K562 (cell line): ENCODE measurements around the gene CCL5. TPM values are rescaled to one million over a fixed set of nuclear protein-coding genes. Genes with fewer than 3 reads are reported as not detected.

Source experiments
- CCNT2 ChIP-seq: IDR thresholded peaks from 2 replicates; pipeline ENCODE4 v1.6.1; 2011; ENCODE audit warnings: borderline replicate concordance, low read depth, mild to moderate bottlenecking, moderate library complexity, mixed read lengths, low read length; ENCODE audit not compliant: insufficient read length; ENCODE audit errors: extremely low read depth
- CTCFL ChIP-seq: IDR thresholded peaks from 2 replicates; pipeline ENCODE4 v1.6.1; 2011; ENCODE audit warnings: borderline replicate concordance, low read depth, mild to moderate bottlenecking, moderate library complexity, low read length; ENCODE audit not compliant: insufficient read depth, poor library complexity, severe bottlenecking
- DDX20 ChIP-seq: fragments of 450-650 bp; IDR thresholded peaks from 2 replicates; pipeline ENCODE4 v1.6.1; 2016; ENCODE audit warnings: missing genetic modification characterization, low read depth, mild to moderate bottlenecking, missing compliant biosample characterization, moderate library complexity
- L3MBTL2 ChIP-seq: fragments of 450-650 bp; IDR thresholded peaks from 2 replicates; pipeline ENCODE4 v1.6.1; 2016; ENCODE audit warnings: mild to moderate bottlenecking, moderate library complexity
- MYNN ChIP-seq, 2 experiments: sonication (generic); formaldehyde crosslinking in 1 of 2; IDR thresholded peaks; 2 replicates each; pipeline versions ENCODE4 v1.5.0 to v1.6.1; 2016 to 2020; ENCODE audit warnings: antibody characterized with exemption in 1 of 2, missing genetic modification reagents in 1 of 2
- POLR3G ChIP-seq: IDR thresholded peaks from 2 replicates; pipeline ENCODE4 v1.6.1; 2011; ENCODE audit not compliant: insufficient read length, insufficient replicate concordance; ENCODE audit errors: extremely low read depth
- RBM15 ChIP-seq: fragments of 200-400 bp; formaldehyde crosslinking; IDR thresholded peaks from 2 replicates; pipeline ENCODE4 v1.6.1; 2018; ENCODE audit warnings: mild to moderate bottlenecking, low read length, moderate library complexity; ENCODE audit not compliant: insufficient read depth
- U2AF1 ChIP-seq: fragments of 200-400 bp; formaldehyde crosslinking; optimal IDR thresholded peaks from 2 replicates; pipeline ENCODE3; 2017; ENCODE audit warnings: mild to moderate bottlenecking, low read depth, low read length, moderate library complexity
- XRCC4 ChIP-seq: IDR thresholded peaks from one replicate; pipeline ENCODE4 v1.6.1; 2011; ENCODE audit not compliant: insufficient read depth, insufficient read length; ENCODE audit errors: extremely low read depth
- ZNF184 ChIP-seq: sonication (generic); formaldehyde crosslinking; IDR thresholded peaks from 2 replicates; pipeline ENCODE4 v1.5.0; 2020; ENCODE audit warnings: missing genetic modification reagents
- ZNF695 ChIP-seq: fragments of 450-650 bp; formaldehyde crosslinking; IDR thresholded peaks from 2 replicates; pipeline ENCODE4 v1.4.0; 2020; ENCODE audit warnings: mild to moderate bottlenecking, moderate library complexity
- ZNF830 ChIP-seq: fragments of 250-450 bp; sonication (Bioruptor Pico); IDR thresholded peaks from 2 replicates; pipeline ENCODE4 v1.5.0; 2021; ENCODE audit warnings: mild to moderate bottlenecking
- polyA plus RNA-seq, 8 experiments: library from polyadenylated mRNA; depleted of rRNA in 4 of 8; stranded (reverse) in 5 of 8; unstranded in 3 of 8; fragments of >200 nt; fragmentation: Nextera tagmentation in 2 of 8; fragmentation: Illumina TruSeq in 1 of 8; extraction: Ambion mirVana in 2 of 8; extraction: Trizol in 1 of 8; gene quantifications; 2 replicates each; pipeline versions ENCODE4 v1.2.1 to v1.2.3, GENCODE V29; 2011 to 2014; ENCODE audit warnings: inconsistent platforms in 1 of 8, missing spikeins in 1 of 8
- total RNA-seq, 7 experiments: library from RNA; depleted of rRNA in 6 of 7; stranded (reverse); fragments of >200 nt in 6 of 7; fragmentation: Illumina TruSeq in 2 of 7; extraction: Trizol in 2 of 7; gene quantifications; 2 replicates each; pipeline versions ENCODE4 v1.2.1 to v1.2.3, GENCODE V29; 2011 to 2021; ENCODE audit warnings: low replicate concordance in 1 of 7
- TF ChIP-seq, protein P1 (sequence below): fragments of 450-650 bp; formaldehyde crosslinking; IDR thresholded peaks from 2 replicates; pipeline ENCODE4 v1.4.0; 2020; ENCODE audit warnings: mild to moderate bottlenecking, moderate library complexity
- TF ChIP-seq, protein P2 (sequence below), 3 experiments: IDR thresholded peaks in 2 of 3; conservative IDR thresholded peaks in 1 of 3; 2 replicates each; pipeline ENCODE4 v1.5.1; 2011 to 2012; ENCODE audit warnings: low read length in 3 of 3, mild to moderate bottlenecking in 3 of 3, control low read depth in 2 of 3, improper control_type of control experiment in 1 of 3, inconsistent platforms in 1 of 3, low read depth in 1 of 3, mixed read lengths in 1 of 3, moderate library complexity in 1 of 3; ENCODE audit not compliant: insufficient read depth in 2 of 3
- TF ChIP-seq, protein P3 (sequence below): fragments of 450-650 bp; IDR thresholded peaks from 2 replicates; pipeline ENCODE4 v1.7.1; 2018; ENCODE audit warnings: mild to moderate bottlenecking, low read depth; ENCODE audit not compliant: partially characterized antibody

Gene CCL5
- total and polyA plus RNA-seq, 9 of the 15 experiments (the other 6 are each of a cell fraction or from before 2014, with no cell fraction given): 0.18 to 0.59 (median 0.45) TPM; not detected in 1

DNA sequence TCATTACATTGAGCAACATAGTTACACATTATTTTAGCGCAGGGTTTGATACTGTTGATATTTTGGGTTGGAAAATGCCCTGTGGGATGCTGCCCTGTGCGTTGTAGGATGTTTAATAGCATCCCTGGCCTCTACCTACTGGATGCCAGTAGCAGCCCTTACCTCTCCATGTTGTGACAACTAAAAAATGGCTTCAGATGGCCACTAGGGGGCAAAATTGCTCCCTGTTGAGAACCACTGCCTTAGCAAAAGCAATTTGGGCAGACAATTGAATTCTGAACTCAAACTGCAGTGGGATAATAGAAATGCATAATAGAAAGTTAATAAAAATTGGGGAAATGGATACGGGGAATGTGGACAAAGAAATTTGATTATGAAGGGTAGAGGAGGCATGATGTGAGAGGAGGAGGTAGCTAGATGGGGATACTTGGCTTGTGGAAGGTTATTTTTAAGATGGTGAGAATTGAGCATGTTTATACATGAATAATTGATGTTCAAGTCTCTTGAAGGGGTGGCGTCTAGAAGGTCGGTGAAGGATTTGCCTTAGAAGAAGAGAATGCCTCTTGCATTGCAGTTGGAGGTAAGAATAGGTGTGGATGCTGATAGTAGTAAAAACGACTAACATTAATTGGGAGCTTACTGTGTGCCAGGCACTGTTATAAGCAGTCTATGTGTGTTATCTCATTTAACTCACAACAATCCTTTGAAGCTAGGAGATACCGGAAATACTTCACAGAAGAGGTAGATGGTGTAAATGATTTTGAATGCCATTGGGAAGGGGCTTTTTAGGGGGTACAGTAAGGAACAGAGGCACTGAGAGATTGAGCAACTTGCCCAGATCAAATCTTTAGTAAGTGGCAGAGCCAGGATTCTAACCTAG is 30.5 kb downstream of the CCL5 start (continued):
- TF ChIP-seq, protein P1, sequence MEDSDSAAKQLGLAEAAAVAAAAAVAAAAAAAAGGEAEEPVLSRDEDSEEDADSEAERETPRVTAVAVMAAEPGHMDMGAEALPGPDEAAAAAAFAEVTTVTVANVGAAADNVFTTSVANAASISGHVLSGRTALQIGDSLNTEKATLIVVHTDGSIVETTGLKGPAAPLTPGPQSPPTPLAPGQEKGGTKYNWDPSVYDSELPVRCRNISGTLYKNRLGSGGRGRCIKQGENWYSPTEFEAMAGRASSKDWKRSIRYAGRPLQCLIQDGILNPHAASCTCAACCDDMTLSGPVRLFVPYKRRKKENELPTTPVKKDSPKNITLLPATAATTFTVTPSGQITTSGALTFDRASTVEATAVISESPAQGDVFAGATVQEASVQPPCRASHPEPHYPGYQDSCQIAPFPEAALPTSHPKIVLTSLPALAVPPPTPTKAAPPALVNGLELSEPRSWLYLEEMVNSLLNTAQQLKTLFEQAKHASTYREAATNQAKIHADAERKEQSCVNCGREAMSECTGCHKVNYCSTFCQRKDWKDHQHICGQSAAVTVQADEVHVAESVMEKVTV (CRISPR knock-in tag): 0 out of 2 replicates have a peak, but pooled peaks have one; percentile 27
- TF ChIP-seq MYNN (IDR thresholded peaks at IDR 0.05) (0 out of 2 replicates have a peak, but pooled peaks have one; percentile 31), MYNN (CRISPR knock-in tag; IDR thresholded peaks at IDR 0.05) (no peak), ZNF695 (no peak), DDX20 (no peak), L3MBTL2 (0 out of 2 replicates have a peak, but pooled peaks have one; percentile 17), XRCC4 (no peak), CCNT2 (no peak), CTCFL (peak; percentile 6), RBM15 (no peak), U2AF1 (no peak), ZNF830 (CRISPR knock-in tag) (no peak), ZNF184 (CRISPR knock-in tag) (no peak), POLR3G (no peak)
- TF ChIP-seq, protein P2, sequence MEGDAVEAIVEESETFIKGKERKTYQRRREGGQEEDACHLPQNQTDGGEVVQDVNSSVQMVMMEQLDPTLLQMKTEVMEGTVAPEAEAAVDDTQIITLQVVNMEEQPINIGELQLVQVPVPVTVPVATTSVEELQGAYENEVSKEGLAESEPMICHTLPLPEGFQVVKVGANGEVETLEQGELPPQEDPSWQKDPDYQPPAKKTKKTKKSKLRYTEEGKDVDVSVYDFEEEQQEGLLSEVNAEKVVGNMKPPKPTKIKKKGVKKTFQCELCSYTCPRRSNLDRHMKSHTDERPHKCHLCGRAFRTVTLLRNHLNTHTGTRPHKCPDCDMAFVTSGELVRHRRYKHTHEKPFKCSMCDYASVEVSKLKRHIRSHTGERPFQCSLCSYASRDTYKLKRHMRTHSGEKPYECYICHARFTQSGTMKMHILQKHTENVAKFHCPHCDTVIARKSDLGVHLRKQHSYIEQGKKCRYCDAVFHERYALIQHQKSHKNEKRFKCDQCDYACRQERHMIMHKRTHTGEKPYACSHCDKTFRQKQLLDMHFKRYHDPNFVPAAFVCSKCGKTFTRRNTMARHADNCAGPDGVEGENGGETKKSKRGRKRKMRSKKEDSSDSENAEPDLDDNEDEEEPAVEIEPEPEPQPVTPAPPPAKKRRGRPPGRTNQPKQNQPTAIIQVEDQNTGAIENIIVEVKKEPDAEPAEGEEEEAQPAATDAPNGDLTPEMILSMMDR (IDR thresholded peaks at IDR 0.05 in 2 of 3, conservative IDR thresholded peaks at IDR 0.05 in 1 of 3; ENCODE audit: insufficient read depth in 2 of 3, low read depth in 1 of 3, low read length in 3 of 3): peak; percentile 77 to 90 (median 81)
- TF ChIP-seq, protein P3, sequence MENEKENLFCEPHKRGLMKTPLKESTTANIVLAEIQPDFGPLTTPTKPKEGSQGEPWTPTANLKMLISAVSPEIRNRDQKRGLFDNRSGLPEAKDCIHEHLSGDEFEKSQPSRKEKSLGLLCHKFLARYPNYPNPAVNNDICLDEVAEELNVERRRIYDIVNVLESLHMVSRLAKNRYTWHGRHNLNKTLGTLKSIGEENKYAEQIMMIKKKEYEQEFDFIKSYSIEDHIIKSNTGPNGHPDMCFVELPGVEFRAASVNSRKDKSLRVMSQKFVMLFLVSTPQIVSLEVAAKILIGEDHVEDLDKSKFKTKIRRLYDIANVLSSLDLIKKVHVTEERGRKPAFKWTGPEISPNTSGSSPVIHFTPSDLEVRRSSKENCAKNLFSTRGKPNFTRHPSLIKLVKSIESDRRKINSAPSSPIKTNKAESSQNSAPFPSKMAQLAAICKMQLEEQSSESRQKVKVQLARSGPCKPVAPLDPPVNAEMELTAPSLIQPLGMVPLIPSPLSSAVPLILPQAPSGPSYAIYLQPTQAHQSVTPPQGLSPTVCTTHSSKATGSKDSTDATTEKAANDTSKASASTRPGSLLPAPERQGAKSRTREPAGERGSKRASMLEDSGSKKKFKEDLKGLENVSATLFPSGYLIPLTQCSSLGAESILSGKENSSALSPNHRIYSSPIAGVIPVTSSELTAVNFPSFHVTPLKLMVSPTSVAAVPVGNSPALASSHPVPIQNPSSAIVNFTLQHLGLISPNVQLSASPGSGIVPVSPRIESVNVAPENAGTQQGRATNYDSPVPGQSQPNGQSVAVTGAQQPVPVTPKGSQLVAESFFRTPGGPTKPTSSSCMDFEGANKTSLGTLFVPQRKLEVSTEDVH: no peak
